GM21390 (cell line): ENCODE data around the gene ZSCAN18.

Experiments
- ATAC-seq: cut with Tn5 transposase; IDR thresholded peaks from one replicate; pipeline ENCODE4 v1.9.1; 2021; ENCODE audit not compliant: unreplicated experiment

The ZSCAN18 gene

DNA sequence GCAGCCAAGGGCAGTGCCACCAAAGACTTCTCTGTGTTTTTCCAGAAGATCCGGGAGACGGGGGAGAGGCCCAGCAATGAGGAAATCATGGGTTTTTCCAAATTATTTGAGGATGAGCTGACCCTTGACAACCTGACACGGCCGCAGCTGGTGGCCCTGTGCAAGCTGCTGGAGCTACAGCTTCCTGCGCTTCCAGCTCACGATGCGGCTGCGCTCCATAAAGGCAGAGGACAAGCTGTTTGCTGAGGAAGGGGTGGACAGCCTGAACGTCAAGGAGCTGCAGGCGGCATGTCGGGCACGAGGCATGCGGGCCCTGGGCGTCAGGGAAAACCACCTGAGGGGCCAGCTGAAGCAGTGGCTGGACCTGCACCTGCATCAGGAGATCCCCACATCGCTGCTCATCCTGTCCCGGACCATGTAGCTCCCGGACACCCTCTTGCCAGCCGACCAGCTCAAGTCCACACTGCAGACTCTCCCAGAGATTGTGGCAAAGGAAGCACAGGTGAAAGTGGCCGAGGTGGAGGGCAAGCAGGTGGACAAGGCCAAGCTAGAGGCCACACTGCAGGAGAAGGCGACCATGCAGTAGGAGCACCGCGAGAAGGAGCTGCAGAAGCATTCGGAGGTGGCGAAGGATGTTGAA lies 52.5 kb downstream of the ZSCAN18 start:
- no peak for ATAC-seq

DNA sequence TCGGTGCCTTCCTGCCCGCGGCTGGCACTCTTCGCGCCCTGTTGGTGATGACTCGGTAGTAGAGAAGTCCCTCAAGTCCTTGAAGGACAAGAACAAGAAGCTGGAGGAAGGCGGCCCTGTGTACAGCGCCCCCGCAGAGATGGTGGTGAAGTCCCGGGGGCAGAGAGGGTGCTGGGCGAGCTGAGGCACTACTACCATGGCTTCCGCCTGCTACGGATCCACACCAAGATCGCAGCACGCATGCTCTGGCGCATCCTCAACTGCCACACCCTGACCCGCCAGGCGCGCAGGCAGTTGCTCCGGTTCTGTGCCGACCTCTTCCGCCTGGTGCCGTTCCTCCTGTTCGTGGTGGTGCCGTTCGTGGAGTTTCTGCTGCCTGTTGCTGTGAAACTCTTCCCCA lies 53.1 kb downstream of the ZSCAN18 start:
- ATAC-seq: no peak

DNA sequence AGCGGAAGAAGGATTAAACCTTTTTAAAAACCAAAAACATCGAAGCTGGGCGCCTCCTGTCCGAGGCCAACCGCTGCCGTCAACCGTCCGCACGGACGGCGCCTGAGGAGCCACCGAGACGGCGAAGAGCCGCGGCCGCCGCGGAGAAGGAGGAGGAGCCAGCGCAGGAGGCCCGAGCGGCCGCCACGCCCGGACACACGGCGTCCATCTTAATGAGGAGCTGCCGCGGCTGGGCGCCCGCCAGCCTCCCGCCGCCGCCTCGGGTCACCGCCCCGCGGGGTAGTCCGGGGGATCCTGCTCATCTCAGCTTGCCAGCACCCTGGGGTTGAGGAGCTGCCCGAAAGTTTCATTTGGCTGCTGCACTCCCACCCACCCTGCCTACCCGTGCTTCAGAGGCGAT lies 53.6 kb downstream of the ZSCAN18 start:
- no peak for ATAC-seq

DNA sequence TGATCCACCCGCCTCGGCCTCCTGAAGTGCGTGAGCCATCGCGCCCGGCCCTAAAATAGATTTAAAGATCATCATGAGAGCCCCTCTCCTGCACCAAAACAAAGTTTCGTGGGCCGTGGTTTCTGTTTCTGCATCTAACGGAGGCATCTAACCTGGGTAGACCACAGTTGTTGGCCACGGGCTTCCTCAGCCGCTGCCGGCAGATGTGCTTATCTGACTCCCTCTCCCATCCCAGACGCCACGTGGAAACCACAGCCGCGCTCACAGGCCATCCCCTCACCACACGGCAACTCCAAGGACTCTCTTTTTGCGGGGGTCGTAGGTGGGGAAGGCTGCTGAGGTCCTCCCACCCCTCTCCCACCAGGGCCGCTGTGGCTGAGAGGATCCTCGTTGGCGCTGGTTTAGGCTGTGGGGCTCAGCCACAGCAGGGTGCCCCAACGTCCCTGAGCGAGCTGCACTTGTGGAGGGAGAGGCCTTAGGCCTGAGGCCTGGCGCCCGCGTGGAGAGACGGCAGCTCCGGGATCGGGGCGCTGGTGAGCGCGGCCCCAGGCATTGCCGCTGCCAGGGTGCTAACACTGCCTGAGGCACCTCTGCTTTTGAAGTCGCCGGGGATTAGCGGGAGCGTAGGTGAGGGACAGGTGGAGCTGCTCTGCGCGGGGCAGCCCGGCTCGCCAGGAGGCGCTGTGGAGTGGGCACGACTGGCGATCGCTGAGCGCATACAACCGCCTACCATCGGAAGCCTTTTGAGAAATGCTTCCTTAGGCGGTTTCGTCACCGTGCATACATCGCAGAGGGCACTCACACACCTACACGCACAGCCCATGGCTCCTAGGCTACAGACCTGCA lies 55.3 kb downstream of the ZSCAN18 start:
- ATAC-seq: no peak

DNA sequence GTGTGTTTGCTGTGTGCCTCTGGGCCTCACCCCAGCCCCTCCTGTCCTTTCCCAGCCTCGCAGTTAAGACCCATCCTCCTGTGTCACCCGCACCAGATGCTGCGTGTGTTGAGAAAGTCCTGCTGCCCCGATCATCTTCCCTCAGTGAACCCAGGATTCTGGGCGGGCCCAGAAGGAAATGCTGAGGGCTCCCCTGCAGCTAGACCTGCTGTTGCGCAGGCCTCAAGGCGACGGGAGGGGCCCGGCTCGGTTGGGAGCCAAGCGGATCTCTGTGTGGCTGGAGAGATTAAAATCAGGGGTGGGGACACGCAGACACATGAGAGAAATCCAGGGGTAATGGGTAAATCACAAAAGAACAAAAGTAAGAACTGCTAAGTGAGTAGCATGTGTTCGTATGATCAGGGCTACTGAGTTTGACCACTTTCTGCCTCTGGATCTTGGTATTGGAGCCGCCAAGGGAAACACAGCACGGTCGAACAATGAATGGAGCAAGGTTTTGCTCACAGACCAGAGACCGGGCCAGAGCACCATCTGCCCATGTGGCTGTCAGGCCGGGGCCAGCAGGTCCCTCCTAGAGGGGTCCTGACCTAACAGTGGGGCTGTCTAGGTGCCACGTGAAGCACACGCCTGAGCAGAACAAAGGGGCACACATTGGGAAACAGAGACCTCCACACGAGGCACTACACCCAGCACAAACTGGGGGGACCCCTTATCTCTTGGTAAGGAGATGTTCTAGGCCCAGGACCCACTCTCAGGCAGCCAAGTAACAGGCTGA lies 57.1 kb downstream of the ZSCAN18 start:
- ATAC-seq: no peak

DNA sequence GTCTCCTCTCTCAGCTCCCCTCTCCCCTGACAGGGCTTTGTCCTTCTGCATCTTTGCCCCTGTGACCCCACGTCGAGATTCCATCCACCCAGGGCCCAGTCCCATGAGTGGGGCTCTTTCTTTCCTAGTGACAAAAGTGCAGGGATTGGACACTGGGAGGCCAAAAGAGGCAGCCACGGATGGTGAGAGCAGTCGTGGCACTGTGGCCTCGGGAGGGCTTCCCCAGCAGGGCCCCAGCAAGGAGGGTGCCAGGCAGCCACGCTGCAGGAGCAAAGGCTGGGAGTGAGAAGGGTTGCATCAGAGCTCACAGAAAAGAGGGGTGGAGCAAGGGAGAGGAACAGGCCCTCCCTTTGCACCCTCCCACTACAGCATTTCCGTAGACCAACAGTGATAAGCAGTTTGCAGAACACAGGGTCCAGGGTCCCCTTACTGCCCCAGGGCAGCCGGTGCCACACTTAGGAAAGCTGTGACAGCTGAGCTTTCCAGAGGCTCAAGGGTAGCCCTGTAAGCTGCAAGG lies 59.3 kb downstream of the ZSCAN18 start:
- no peak for ATAC-seq

DNA sequence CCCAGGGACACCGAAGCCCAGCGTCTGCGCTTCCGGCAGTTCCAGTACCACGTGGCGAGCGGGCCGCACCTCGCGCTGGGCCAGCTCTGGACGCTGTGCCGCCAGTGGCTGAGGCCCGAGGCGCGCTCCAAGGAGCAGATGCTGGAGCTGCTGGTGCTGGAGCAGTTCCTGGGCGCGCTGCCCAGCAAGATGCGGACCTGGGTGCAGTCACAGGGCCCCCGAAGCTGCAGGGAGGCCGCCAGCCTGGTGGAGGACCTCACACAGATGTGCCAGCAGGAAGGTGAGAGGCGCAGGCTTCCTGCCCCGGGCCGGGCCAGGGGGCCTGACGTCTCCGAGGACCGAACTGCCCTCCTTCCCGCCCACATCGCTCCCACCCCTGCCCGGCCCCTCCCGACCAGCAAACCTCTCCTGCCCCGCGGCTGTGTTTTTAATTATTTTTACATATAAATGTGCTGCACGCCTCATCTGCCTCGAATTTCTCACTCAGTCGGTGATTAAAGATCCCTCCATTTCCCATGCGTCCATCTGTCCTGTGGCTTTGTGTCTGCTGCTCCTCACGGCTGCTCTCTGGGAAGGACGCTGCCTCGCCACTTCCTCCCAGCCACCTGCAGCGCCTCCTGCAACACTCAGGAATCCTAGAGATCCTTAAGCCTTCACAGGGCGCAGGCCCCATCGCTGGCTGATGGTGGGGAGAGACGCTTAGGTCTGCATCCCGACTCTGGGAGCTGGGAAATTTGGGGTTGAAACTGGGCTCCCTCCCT lies 59.9 kb downstream of the ZSCAN18 start:
- ATAC-seq: no peak

DNA sequence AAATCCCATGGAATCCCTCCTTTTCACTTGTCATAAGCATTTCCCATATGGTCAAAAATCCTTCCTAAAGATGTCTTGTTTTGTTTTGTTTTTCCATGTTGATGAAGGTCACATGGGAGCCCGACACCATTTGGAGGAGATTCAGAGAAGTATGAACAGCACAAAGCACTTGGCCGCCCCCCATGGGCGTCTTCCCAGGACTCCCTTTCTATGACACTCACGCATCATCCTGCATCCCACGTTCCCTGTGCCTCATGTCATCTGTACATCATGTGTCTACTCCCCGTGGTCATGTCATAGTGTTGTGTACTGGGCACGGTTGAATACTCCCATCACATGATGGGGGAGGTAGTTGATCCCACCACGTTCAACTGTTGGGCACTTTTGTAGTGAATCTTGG lies 62.2 kb downstream of the ZSCAN18 start:
- ATAC-seq: no peak

DNA sequence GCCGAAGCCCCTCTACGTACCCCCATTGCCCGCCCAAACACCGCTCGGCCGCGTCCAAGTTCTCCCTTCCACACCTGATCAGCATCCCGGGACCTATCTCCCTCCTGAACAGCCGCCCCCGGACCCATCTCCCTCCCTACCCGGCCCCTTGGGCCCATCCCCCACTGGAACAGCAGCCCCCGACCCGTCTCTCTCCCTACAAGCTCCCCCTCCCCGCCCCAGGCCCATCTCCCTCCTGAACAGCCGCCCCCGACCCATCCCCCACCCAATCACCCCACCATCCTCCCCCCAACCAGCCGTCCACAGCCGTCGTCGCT lies 63.6 kb downstream of the ZSCAN18 start:
- no peak for ATAC-seq
